HepG2 (cell line): ENCODE data around the gene PHF23. TPM values are rescaled to one million over a fixed set of nuclear protein-coding genes. Genes with fewer than 3 reads are reported as not detected.

ENCODE experiments used
- ARNTL ChIP-seq: sonication (generic); formaldehyde crosslinking; IDR thresholded peaks from 2 replicates; pipeline ENCODE4 v1.4.0; 2020; ENCODE audit warnings: mild to moderate bottlenecking, missing genetic modification reagents
- BCL3 ChIP-seq: sonication (generic); formaldehyde crosslinking; IDR thresholded peaks from 2 replicates; pipeline ENCODE4 v1.5.1; 2020; ENCODE audit warnings: mild to moderate bottlenecking, missing genetic modification reagents, moderate library complexity
- CBX2 ChIP-seq, 2 experiments: fragments of 200-600 bp in 1 of 2; sonication (generic); formaldehyde crosslinking in 1 of 2; IDR thresholded peaks; 2 replicates each; pipeline versions ENCODE4 v1.7.0 to v1.8.1; 2018 to 2022; ENCODE audit warnings: low read depth in 2 of 2, low read length in 1 of 2, mild to moderate bottlenecking in 1 of 2, missing genetic modification reagents in 1 of 2
- CREB1 ChIP-seq, 2 experiments: fragments of 450-650 bp in 1 of 2; IDR thresholded peaks; 2 replicates each; pipeline ENCODE4 v1.6.1; 2016 to 2017; ENCODE audit warnings: control low read depth in 1 of 2, mild to moderate bottlenecking in 1 of 2, missing compliant biosample characterization in 1 of 2, missing genetic modification characterization in 1 of 2
- DPF2 ChIP-seq: sonication (generic); formaldehyde crosslinking; IDR thresholded peaks from 2 replicates; pipeline ENCODE4 v1.4.0; 2020; ENCODE audit warnings: mild to moderate bottlenecking, low read depth, missing genetic modification reagents, borderline replicate concordance
- DR1 ChIP-seq: sonication (generic); formaldehyde crosslinking; IDR thresholded peaks from 2 replicates; pipeline ENCODE4 v1.8.0; 2021; ENCODE audit warnings: mild to moderate bottlenecking, missing genetic modification reagents, inconsistent platforms
- FOXO4 ChIP-seq: sonication (generic); formaldehyde crosslinking; conservative IDR thresholded peaks from 2 replicates; pipeline ENCODE4 v1.8.1; 2023; ENCODE audit warnings: missing genetic modification reagents
- KDM3A ChIP-seq: IDR thresholded peaks from 2 replicates; pipeline ENCODE4 v1.6.1; 2018; ENCODE audit warnings: low read depth, missing compliant biosample characterization
- KLF16 ChIP-seq, 2 experiments: sonication (generic) in 1 of 2; formaldehyde crosslinking in 1 of 2; IDR thresholded peaks; 2 replicates each; pipeline versions ENCODE4 v1.6.1 to v1.8.0; 2016 to 2023; ENCODE audit warnings: missing genetic modification reagents in 2 of 2, missing compliant biosample characterization in 1 of 2
- MED1 ChIP-seq: sonication (generic); formaldehyde crosslinking; IDR thresholded peaks from 2 replicates; pipeline ENCODE4 v1.4.0; 2020; ENCODE audit warnings: missing genetic modification reagents
- POLR2G ChIP-seq: fragments of 200-400 bp; formaldehyde crosslinking; IDR thresholded peaks from 2 replicates; pipeline ENCODE4 v1.6.1; 2018; ENCODE audit warnings: mild to moderate bottlenecking, low read depth, low read length, moderate library complexity
- RBM39 ChIP-seq: fragments of 200-400 bp; formaldehyde crosslinking; IDR thresholded peaks from one replicate; pipeline ENCODE4 v1.6.1; 2018; ENCODE audit warnings: antibody characterized with exemption, mild to moderate bottlenecking, low read depth, low read length; ENCODE audit not compliant: poor library complexity, severe bottlenecking
- STAT5B ChIP-seq: sonication (generic); formaldehyde crosslinking; IDR thresholded peaks from 2 replicates; pipeline ENCODE4 v1.4.0; 2020; ENCODE audit warnings: missing genetic modification reagents
- TARDBP ChIP-seq: sonication (generic); formaldehyde crosslinking; IDR thresholded peaks from 2 replicates; pipeline ENCODE4 v1.8.0; 2022; ENCODE audit warnings: mild to moderate bottlenecking, missing genetic modification reagents
- TOE1 ChIP-seq: sonication (generic); formaldehyde crosslinking; IDR thresholded peaks from 2 replicates; pipeline ENCODE4 v1.4.0; 2020; ENCODE audit warnings: mild to moderate bottlenecking, missing genetic modification reagents
- ZBTB8A ChIP-seq: sonication (generic); formaldehyde crosslinking; IDR thresholded peaks from 2 replicates; pipeline ENCODE4 v1.4.0; 2020; ENCODE audit warnings: mild to moderate bottlenecking, low read depth, missing genetic modification reagents, borderline replicate concordance
- ZNF605 ChIP-seq: sonication (generic); formaldehyde crosslinking; IDR thresholded peaks from 2 replicates; pipeline ENCODE4 v1.8.0; 2022; ENCODE audit warnings: mild to moderate bottlenecking, missing genetic modification reagents
- polyA plus RNA-seq, 8 experiments: library from polyadenylated mRNA; depleted of rRNA in 3 of 8; stranded (reverse) in 7 of 8; unstranded in 1 of 8; fragments of >200 nt; fragmentation: Illumina TruSeq in 4 of 8; extraction: Trizol in 4 of 8; gene quantifications; 2 replicates each; pipeline versions ENCODE4 v1.2.1 to v1.2.3, GENCODE V29; 2011 to 2016; ENCODE audit warnings: low read depth in 4 of 8, missing spikeins in 1 of 8, mixed read lengths in 1 of 8; ENCODE audit not compliant: insufficient read depth in 1 of 8
- total RNA-seq, 5 experiments: library from RNA; depleted of rRNA; stranded (reverse); fragments of >200 nt; fragmentation: Illumina TruSeq; extraction: Trizol; gene quantifications; 2 replicates each; pipeline ENCODE4 v1.2.3, GENCODE V29; 2016; ENCODE audit warnings: low read depth in 1 of 5
- TF ChIP-seq, protein P1 (sequence below), 2 experiments: sonication (generic) in 1 of 2; formaldehyde crosslinking in 1 of 2; IDR thresholded peaks; 2 replicates each; pipeline versions ENCODE4 v1.4.0 to v1.6.1; 2018 to 2020; ENCODE audit warnings: missing genetic modification reagents in 2 of 2, borderline replicate concordance in 1 of 2, low read depth in 1 of 2, mild to moderate bottlenecking in 1 of 2, missing biosample characterization in 1 of 2
- TF ChIP-seq, protein P2 (sequence below): sonication (generic); formaldehyde crosslinking; IDR thresholded peaks from 2 replicates; pipeline ENCODE4 v1.8.0; 2023; ENCODE audit warnings: mild to moderate bottlenecking, missing genetic modification reagents

The PHF23 gene
- total and polyA plus RNA-seq, 2 of the 13 experiments (the other 11 are each of a cell fraction or from before 2014, with no cell fraction given): 27.6 to 33.2 TPM

GRCh38 chr17:7221278-7222092 is 17.8 kb downstream of the PHF23 start (continued):
- no peak for TF ChIP-seq FOXO4 (CRISPR knock-in tag)
- TF ChIP-seq BCL3 (CRISPR knock-in tag): no peak
- TF ChIP-seq CBX2 (IDR thresholded peaks at IDR 0.05; ENCODE audit: low read depth, low read length): no peak
- TF ChIP-seq CBX2 (CRISPR knock-in tag; IDR thresholded peaks at IDR 0.05; ENCODE audit: low read depth): no peak
- no peak for TF ChIP-seq ZNF605 (CRISPR knock-in tag)
- no peak for TF ChIP-seq CREB1 (IDR thresholded peaks at IDR 0.05)
- no peak for TF ChIP-seq CREB1 (CRISPR knock-in tag; IDR thresholded peaks at IDR 0.05)
- no peak for TF ChIP-seq KDM3A
- TF ChIP-seq ARNTL (CRISPR knock-in tag): no peak
- TF ChIP-seq, protein P1, sequence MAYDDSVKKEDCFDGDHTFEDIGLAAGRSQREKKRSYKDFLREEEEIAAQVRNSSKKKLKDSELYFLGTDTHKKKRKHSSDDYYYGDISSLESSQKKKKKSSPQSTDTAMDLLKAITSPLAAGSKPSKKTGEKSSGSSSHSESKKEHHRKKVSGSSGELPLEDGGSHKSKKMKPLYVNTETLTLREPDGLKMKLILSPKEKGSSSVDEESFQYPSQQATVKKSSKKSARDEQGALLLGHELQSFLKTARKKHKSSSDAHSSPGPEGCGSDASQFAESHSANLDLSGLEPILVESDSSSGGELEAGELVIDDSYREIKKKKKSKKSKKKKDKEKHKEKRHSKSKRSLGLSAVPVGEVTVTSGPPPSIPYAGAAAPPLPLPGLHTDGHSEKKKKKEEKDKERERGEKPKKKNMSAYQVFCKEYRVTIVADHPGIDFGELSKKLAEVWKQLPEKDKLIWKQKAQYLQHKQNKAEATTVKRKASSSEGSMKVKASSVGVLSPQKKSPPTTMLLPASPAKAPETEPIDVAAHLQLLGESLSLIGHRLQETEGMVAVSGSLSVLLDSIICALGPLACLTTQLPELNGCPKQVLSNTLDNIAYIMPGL (CRISPR knock-in tag; IDR thresholded peaks at IDR 0.05; ENCODE audit: borderline replicate concordance in 1 of 2, low read depth in 1 of 2): no peak
- TF ChIP-seq, protein P2, sequence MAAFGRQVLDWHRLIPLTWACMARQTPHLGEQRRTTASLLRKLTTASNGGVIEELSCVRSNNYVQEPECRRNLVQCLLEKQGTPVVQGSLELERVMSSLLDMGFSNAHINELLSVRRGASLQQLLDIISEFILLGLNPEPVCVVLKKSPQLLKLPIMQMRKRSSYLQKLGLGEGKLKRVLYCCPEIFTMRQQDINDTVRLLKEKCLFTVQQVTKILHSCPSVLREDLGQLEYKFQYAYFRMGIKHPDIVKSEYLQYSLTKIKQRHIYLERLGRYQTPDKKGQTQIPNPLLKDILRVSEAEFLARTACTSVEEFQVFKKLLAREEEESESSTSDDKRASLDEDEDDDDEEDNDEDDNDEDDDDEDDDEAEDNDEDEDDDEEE (CRISPR knock-in tag): no peak
- TF ChIP-seq KLF16 (CRISPR knock-in tag; IDR thresholded peaks at IDR 0.05): no peak
- peak; percentile 65 for TF ChIP-seq POLR2G
- no peak for TF ChIP-seq DPF2 (CRISPR knock-in tag)
- no peak for TF ChIP-seq ZBTB8A
- 0 out of 2 replicates have a peak, but pooled peaks have one; percentile 11 for TF ChIP-seq MED1 (CRISPR knock-in tag)
- TF ChIP-seq STAT5B: no peak
- no peak for TF ChIP-seq RBM39
- TF ChIP-seq DR1: no peak
- no peak for TF ChIP-seq TARDBP (CRISPR knock-in tag)
- TF ChIP-seq TOE1 (CRISPR knock-in tag): no peak
